H4 (cell line): ENCODE results near the gene SEMA4C. TPM values are rescaled to one million over a fixed set of nuclear protein-coding genes. Genes with fewer than 3 reads are reported as not detected.

Experiments
- DNase-seq: peaks from one replicate; pipeline ENCODE4 v3.0.0-alpha.2; 2015; ENCODE audit warnings: low spot score
- total RNA-seq: library from RNA; depleted of rRNA; stranded (reverse); fragments of >200 nt; shearing (Covaris generic); gene quantifications from 2 replicates; pipeline ENCODE4 v1.2.3, GENCODE V29; 2014

SEMA4C gene
- total RNA-seq, 1 experiment from 2014 or later: 18.0 TPM

- DNase-seq: no peak
Observed at GRCh38 chr2:96842600-96842999, 27.3 kb downstream of the SEMA4C start.

- DNase-seq: no peak
Observed at GRCh38 chr2:96841701-96842495, 28.0 kb downstream of the SEMA4C start.

GRCh38 chr2:96839875-96840850 lies 29.7 kb downstream of the SEMA4C start:
- DNase-seq: no peak

GRCh38 chr2:96839293-96839874 lies 30.5 kb downstream of the SEMA4C start:
- DNase-seq: no peak

GRCh38 chr2:96838345-96839292 lies 31.3 kb downstream of the SEMA4C start:
- DNase-seq: no peak

- no peak for DNase-seq
Observed at GRCh38 chr2:96837575-96837974, 32.3 kb downstream of the SEMA4C start.

- no peak for DNase-seq
Observed at GRCh38 chr2:96835830-96836229, 34.0 kb downstream of the SEMA4C start.

- no peak for DNase-seq
Observed at GRCh38 chr2:96832754-96833507, 36.9 kb downstream of the SEMA4C start.

GRCh38 chr2:96832408-96832753 lies 37.5 kb downstream of the SEMA4C start:
- no peak for DNase-seq

GRCh38 chr2:96831679-96832078 lies 38.2 kb downstream of the SEMA4C start:
- no peak for DNase-seq

- DNase-seq: no peak
Observed at GRCh38 chr2:96830044-96830562, 39.8 kb downstream of the SEMA4C start.

- DNase-seq: no peak
Observed at GRCh38 chr2:96828874-96829273, 41.0 kb downstream of the SEMA4C start.

- DNase-seq: no peak
Observed at GRCh38 chr2:96828436-96828835, 41.4 kb downstream of the SEMA4C start.

GRCh38 chr2:96826546-96827278 lies 43.2 kb downstream of the SEMA4C start:
- DNase-seq: no peak

GRCh38 chr2:96825057-96825456 lies 44.8 kb downstream of the SEMA4C start:
- DNase-seq: no peak

- no peak for DNase-seq
Observed at GRCh38 chr2:96824079-96824870, 45.6 kb downstream of the SEMA4C start.

- DNase-seq: no peak
Observed at GRCh38 chr2:96823198-96823597, 46.7 kb downstream of the SEMA4C start.

GRCh38 chr2:96822786-96823185 lies 47.1 kb downstream of the SEMA4C start:
- no peak for DNase-seq
